HS-5 (cell line): ENCODE measurements around the gene NUMB.

Source experiments
- DNase-seq: peaks from one replicate; pipeline ENCODE4 v3.0.0-alpha.2; 2012; ENCODE audit warnings: low read depth

The NUMB gene

DNA sequence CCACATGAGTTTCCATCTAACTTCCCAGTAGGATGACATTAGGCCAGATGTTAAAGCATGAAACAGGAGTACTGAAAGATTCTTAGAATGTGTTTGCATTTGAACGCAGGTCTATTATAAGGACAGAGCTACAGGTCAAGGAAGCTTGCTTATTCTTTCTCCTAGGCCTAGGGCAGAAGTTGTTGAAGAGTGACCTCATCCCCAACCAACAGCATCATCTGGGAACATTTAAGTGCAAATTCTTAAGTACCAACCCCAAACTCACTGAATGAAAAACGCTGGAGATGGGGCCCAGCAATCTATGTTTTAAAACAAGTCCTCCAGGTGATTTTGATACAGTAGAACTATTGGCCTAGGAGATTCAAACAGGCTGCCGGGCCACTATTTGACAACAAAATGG is 168.6 kb downstream of the NUMB start:
- no peak for DNase-seq

DNA sequence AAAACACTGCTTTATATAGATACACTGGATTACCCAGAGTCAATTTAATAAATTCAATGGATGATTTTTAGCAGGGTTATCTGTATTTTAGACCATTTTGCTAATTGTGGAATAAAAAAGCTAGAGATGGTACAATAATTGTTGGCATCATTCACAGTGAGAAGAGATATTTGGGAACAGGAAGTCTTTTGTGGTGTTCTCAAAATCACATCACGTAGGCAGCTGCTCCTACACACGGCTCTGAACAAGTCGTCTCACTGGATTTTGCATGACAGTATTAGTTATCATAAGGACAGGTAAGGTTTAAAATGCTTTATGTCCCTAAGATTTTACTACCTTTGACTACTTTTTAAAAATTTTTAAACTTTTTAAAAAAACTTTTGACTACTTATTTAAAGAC is 169.0 kb downstream of the NUMB start:
- no peak for DNase-seq

DNA sequence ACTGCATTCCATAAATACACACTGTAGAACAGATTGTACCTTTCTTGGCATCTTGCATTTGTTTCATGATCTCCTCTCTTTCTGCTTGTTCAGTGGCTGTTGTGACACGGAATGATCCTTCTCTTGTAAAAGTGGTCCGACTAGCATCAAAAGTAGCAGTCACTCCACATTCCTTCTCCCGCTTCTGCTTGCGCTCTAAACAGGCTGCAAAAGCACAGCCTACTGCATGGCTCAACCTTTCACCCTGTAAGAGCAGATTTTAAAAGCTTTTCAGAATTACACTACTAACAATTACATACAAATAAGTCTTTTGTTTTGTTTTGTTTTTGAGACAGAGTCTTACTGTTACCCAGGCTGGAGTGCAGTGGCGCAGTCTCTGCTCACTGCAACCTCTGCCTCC is 171.3 kb downstream of the NUMB start:
- DNase-seq: no peak

DNA sequence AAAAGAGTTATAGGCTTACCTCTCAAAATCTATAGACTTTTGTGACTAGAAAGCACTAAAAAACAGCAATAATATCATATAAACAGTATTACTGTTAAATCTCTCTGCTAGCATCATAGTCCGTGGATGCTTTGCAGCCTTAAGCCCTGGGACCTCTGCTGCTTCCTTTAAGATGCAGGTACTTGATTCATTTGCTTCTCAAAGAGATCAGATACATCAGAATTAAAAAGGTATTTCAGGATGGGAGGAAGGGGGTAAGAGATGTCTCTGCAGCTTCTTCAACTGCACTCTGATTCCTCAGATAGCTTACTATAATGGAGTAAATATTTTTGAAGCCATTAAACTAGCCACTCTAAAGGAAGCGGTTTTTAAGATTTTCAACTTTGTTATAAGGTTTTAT is 171.7 kb downstream of the NUMB start:
- DNase-seq: no peak

DNA sequence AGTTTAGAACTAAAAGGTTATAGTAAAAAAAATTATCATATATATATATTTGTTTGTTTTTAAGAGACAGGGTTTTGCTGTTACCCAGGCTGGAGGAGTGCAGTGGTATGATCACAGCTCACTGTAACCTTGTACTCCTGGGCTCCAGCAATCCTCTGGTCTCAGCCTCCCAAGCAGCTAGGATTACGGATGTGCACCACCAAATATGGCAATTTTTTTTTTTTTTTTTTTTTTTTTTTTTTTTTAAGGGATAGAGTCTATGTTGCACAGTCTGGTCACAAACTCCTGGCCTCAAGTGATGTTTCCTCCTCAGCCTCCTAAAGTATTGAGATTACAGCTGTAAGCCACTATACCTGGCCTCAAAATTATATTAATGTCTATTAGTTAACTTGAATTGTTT is 172.4 kb downstream of the NUMB start:
- no peak for DNase-seq

DNA sequence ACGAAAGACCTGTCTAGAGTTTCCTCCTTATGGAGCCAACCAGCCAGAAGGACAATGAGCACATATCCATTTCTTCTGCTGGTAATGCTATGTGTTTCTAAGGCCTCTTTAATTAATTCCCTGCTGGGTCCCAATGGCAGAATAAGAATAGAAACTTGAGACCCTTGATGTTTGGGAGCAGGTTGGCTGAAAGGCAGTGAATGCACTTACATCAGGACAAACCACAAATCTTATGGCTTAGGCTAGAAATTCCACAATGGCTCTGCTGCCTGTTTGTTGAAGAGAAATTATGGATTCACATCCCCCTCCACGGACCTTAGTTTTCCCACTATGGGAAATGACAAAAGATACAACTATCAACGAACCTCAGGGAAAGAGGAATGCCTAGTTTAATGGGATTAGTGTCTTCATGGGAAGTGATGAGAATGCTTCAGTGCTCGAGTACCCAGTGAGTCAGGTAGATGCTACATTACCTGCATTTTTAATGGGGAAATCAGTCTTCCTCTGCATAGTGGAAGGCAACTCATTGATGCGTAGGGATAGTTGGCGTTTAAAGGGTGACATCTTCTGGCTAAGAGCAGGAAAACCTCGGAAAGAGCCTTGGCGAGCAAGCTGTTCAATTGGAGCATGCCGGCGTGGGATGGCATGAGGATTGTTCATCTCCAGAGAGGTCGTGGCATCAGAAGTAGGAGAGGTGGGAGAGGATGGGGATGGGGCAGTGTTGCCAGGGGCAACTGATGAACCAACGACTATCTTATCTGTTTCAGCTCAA is 174.6 kb downstream of the NUMB start:
- DNase-seq: no peak

DNA sequence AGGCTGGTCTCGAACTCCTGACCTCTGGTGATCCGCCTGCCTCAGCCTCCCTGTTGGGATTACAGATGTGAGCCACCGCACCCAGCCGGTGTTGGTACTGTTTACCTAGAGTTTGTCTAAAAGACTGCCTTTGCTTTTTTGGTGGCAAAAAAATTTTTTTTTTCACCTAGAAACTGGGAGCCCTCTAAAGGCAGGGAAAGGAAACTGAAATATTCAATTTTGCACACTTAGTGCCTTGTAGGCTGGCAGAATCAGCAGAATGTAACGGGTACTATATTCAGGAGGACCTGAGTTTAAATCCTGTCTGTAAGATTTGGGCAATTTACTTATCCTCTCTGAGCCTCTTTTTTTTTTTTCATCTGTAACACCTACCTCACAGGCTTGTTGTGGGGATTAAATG is 177.4 kb downstream of the NUMB start:
- DNase-seq: no peak

DNA sequence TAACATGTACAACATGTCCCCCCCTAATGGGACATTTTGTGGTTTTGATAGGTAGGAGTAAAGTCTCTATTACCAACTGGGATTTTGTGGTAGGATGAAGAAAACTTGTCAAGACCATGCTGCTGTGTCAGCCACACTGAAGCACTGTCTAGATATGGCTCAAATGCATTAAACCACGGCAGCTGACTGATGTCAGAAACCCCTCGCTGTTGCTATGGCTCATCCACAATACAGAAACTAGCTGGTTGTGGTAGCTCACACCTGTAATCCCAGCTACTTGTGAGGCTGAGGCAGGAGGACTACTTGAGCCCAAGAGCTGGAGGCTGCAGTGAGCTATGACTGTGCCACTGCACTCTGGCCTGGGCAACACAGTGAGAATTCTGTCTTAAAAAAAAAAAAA is 181.0 kb downstream of the NUMB start:
- DNase-seq: no peak

DNA sequence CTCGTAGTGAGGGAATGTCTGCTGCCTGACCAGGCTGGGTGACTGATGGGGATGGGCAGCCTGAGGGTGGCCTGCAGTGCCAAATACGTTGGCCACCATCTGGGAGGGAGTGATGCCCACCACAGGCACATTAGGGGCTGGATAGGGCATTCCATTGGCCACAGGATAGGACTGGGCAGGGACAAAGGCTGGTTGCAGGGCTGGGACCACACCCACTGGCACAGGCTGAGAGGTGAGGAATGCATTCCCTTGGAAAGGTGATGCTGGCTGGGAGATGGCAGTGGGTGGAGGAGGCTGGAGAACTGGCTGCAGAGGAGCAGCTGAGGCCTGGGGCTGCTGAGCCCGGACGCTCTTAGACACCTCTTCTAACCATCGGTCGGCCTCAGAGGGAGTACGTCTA is 181.5 kb downstream of the NUMB start:
- no peak for DNase-seq

DNA sequence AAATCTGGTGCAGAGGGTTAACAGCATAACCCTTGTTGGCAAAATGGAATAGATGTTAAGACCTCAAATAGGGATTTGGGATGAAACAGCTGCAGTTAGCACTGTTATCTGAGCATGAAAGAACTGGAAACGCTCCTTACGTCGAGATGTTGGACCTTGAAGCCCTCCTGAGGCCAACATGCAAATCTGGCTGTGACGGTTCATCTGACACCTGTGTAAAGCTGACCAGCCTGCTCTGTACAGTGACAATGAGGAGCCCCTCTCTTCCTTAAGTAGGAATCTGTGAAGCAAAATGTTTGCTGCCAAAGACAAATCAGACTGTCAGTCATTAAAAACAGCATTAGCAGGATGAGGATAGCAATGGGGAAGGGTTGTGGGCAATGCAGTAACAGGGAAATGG is 184.5 kb downstream of the NUMB start:
- no peak for DNase-seq

DNA sequence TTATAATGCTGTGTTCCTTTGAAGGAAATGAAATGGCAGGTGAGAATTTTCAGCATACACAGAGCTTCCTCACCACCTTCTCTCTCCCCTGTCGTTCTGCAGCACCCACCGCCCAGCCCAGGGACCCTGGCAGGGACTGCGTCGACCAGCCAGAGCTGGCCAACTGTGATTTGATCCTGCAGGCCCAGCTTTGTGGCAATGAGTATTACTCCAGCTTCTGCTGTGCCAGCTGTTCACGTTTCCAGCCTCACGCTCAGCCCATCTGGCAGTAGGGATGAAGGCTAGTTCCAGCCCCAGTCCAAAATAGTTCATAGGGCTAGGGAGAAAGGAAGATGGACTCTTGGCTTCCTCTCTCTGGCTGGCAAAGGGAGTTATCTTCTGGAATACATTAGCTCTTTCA is 186.0 kb downstream of the NUMB start:
- DNase-seq: no peak

DNA sequence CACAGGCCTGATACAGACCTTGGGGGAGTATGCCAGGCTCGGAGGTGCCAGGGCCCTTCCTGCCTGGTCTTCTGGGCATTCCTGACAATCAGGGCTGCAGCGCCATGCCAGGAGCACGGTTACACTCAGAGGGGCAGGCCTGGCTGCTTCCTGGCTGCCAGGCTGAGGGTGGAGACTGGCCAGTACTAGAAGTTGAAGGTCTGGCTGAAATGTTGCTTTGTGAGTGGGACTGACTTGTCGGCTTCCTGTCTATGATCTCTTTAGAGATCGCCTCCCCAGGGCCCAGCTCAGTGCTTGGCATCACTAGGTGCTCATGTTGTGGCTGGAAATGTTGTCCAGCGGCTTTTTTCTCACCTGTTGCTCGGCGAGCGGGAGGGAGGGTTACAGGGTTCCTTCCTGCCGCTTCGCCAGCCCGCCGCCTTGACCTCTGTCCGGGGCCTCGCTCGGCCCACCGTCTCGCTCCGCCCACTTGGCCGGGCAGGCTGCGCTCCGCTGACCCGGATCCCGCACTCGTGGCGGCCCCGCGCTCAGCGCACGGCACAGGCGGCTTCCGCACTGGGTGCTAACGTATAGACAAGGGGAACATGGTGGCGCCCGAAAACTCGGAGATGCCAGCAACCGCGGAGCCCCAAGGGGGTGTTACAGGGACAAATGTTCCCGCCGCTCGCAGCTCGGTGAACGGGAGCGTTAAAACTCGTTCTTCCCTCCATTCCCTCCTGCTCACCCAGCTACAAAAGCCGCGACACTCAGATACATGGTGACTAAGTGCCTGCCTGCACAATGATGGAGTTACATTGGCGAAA is 188.4 kb downstream of the NUMB start:
- no peak for DNase-seq

DNA sequence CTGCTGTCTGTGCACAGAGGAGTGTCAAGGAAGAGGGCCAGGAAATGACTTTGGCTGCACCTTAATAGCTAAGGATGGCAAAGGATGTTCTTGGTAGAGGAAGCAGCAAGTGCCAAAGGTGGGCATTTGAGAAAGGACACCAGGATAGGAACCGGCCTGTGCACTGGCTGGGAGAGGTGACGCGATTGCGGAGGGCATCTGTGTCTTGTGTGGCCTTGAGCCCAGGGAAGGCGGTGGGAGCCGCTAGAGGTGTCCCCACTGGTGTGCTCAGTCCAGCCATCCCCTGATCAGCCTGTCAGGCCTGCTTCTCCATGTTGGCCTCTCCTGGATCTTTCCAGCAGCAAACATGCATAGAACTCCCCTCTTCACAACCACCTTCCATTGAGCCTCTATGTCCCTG is 190.9 kb downstream of the NUMB start:
- no peak for DNase-seq

DNA sequence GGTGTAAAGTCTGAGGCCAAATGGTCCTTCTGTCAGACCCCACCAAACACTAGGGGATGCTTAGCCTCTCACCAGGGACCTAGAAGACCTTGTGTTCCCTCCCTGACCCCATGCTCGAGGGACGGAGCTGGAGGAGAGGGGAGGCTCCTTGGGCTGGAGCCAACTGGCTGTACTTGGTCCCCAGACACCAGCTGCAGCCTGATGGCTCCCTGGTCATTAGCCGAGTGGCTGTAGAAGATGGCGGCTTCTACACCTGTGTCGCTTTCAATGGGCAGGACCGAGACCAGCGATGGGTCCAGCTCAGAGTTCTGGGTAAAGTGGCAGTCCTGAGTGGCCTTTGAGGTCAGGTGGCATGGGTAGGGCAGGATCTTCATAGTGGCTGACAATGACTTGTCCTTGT is 192.0 kb downstream of the NUMB start:
- no peak for DNase-seq

DNA sequence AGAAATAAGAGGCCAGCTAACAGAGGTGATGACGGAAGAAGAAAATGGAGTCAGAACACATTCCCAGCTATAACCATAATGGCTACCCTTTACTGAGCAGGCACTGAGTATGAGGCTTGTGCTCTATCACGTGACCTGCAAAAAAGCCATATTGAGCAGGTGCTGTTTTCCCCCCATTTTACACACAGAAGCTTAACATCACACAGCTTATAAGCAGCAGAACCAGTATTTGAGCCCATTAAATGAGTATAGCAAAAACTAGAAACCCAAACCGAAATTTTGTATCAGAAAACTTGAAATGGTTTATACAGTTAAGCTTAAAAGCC is 192.7 kb downstream of the NUMB start:
- no peak for DNase-seq

DNA sequence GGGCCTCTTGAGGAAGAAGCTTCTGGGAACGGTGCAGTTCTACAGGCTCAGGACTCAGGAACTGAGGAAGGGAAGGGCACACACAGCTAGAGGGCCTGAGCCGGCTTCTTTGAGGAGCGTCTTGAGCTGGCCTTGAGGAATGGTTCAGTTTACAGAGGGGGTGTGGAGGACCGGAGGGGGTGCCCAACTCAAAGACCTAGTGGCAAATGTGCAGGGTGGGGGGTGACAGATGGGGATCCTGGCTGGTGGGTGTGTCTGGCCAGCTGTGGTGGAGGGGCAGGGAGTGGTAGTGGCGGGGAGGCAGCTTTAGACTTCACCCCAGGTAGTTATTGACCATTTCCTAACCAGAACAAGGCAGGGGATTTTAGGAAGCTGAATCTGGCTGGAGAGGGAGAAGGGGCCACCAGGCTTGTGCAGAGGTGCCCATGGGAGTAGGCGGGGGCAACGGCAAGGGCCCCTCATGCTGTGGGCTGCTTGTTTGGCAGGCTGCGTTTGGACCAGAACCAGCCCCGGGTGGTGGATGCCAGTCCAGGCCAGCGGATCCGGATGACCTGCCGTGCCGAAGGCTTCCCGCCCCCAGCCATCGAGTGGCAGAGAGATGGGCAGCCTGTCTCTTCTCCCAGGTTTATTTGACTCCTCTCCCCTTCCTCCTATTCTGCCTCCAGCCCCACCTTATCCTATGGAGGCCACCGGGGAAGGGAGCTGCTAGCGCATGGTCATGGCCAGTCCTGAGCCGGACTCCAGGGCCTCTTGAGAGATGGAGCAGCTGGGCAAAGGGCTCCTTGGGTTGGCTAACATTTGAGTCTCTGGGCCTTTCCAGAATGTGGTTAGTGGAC is 193.2 kb downstream of the NUMB start:
- DNase-seq: no peak

DNA sequence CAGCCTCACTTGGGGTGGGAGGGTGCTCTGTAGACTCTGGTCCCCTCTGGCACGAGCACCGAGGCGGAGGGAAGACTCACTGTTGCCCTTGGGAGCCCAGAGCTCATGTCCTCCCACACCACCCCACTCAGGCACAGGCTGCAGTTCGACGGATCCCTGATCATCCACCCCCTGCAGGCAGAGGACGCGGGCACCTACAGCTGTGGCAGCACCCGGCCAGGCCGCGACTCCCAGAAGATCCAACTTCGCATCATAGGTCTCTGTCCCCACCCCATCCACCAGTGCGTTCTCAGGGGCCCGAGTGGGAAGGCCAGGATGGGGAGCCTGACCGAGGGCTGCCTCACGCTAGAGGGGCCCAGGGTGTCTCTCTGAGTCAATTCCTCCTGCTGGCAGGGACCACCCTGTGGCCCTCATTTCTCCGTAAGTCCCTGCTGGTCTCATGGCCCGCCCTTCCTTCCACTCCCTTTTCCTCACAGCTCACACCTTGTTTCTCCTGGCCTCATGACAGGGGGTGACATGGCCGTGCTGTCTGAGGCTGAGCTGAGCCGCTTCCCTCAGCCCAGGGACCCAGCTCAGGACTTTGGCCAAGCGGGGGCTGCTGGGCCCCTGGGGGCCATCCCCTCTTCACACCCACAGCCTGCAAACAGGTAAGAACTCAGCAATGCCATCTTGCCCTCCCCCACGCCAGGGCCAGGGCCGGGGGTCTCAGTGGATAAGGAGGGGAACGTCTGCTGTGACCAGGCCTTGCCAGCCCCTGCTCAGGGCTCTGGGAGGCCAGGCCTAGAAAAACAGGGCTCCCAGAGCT is 194.1 kb downstream of the NUMB start:
- no peak for DNase-seq

DNA sequence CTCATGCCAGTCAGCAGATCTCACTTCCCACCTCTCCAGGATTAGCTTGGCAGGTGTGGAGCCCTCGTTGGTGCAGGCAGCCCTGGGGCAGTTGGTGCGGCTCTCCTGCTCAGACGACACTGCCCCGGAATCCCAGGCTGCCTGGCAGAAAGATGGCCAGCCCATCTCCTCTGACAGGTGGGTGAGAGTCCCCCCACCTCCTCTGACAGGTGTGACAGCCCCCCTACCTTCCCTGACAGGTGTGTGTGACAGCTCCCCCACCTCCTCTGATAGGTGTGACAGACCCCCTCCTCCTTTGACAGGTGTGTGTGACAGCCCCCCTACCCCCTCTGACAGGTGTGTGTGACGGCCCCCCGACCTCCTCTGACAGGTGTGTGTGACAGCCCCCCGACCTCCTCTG is 194.7 kb downstream of the NUMB start:
- no peak for DNase-seq

DNA sequence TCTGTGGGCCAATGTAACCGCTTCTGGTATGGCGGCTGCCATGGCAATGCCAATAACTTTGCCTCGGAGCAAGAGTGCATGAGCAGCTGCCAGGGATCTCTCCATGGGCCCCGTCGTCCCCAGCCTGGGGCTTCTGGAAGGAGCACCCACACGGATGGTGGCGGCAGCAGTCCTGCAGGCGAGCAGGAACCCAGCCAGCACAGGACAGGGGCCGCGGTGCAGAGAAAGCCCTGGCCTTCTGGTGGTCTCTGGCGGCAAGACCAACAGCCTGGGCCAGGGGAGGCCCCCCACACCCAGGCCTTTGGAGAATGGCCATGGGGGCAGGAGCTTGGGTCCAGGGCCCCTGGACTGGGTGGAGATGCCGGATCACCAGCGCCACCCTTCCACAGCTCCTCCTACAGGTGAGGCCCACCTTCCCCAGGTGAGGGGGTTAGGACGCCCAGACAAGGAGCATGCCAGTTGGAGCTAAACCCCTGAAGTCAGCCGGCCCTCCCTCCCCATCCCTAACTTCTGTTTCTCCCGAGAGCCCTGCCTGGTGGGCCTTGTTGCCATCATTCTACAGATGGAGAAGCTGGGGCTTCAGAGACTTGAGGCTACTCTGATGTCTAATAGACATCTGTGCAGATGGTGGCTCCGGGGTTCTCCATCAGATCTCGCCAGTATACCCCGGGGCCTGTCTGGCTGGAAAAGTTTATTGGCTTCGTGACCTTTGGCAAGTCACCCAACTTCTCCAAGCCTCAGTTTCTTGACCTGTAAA is 195.7 kb downstream of the NUMB start:
- no peak for DNase-seq

DNA sequence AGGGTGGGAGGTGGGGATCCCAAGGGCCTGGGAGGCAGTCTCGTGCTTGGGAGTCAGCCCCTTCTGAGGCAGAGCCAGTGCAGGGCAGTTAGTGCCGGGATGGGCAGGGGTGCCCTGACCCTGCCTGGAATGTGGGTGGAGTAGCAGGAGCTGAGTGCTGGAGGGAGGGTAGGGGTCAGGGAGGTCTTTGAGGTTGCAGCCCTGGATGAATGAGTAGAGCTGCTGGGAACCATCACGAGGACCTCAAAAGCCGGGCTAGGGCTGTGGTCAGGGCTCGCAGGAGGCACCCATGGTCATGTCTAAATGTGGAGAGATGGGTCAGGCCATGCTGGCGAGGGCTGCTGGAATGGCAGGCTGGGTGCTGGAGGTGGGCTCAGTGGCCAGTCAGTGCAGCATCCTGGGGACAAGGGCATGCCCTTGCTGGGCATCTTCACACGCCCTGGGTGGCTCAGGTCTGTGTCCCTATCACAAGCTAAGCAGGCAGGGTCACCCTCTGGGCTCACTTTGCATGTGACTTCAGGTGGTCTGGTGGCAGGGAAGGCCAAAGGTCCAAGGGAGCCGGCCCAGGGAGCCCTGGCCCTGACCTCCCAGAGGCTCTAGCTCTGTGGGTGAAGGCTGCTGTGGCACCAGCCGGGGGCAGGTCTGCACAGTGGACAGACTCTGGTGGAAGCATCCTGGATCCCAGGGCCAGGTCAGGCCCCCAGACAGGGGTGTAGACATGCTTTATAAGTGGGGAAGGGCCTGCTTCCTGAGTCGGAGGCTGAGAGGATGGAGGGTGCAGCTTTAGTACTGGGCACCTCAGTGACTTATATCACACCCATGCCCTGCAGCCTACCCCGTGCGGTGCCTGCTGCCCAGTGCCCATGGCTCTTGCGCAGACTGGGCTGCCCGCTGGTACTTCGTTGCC is 196.6 kb downstream of the NUMB start:
- DNase-seq: no peak
